Transverse colon (tissue), 4 donors: ENCODE results near the gene RBP5. TPM values are rescaled to one million over a fixed set of nuclear protein-coding genes. Genes with fewer than 3 reads are reported as not detected.
A peak's percentile ranks its signal among the peaks of the same experiment; 100 is the strongest.

Experiments
- DNase-seq: peaks from one replicate; pipeline ENCODE4 v3.0.0-alpha.2; 2019
- H3K27ac ChIP-seq, 4 donors: fragments of 200-600 bp; sonication (generic); 2 replicates each; pipeline ENCODE4 v1.5.1; 2016 to 2018; ENCODE audit warnings: inconsistent platforms in 4 of 4
- H3K27me3 ChIP-seq: fragments of 200-600 bp; sonication (generic); 2 replicates; pipeline ENCODE4 v1.5.1; 2017; ENCODE audit warnings: inconsistent platforms
- H3K36me3 ChIP-seq, 4 donors: fragments of 200-600 bp; sonication (generic); 2 replicates each; pipeline ENCODE4 v1.5.1; 2017 to 2019; ENCODE audit warnings: inconsistent platforms in 4 of 4
- H3K4me1 ChIP-seq, 4 donors: fragments of 200-600 bp; sonication (generic); 2 replicates each; pipeline ENCODE4 v1.5.1; 2017 to 2020; ENCODE audit warnings: inconsistent platforms in 4 of 4
- H3K4me3 ChIP-seq, 4 donors: fragments of 200-600 bp; sonication (generic); 1 replicate in 1 of 4; 2 replicates in 3 of 4; pipeline versions ENCODE4 v1.5.1 to v1.6.1; 2017 to 2019; ENCODE audit warnings: inconsistent platforms in 4 of 4
- H3K9me3 ChIP-seq, 2 donors: fragments of 200-600 bp; sonication (generic); 2 replicates each; pipeline ENCODE4 v1.5.1; 2017 to 2019; ENCODE audit warnings: inconsistent platforms in 2 of 2
- CTCF ChIP-seq, 5 experiments: fragments of 200-600 bp in 3 of 5; fragments of 450-650 bp in 2 of 5; sonication (generic) in 3 of 5; IDR thresholded peaks; 1 replicate in 2 of 5; 2 replicates in 3 of 5; pipeline ENCODE4 v1.5.1; 2016 to 2017; ENCODE audit warnings: antibody characterized with exemption in 5 of 5, inconsistent platforms in 3 of 5, mild to moderate bottlenecking in 2 of 5, moderate library complexity in 1 of 5
- EP300 ChIP-seq: sonication (generic); formaldehyde crosslinking; IDR thresholded peaks from one replicate; pipeline ENCODE4 v1.6.1; 2017; ENCODE audit warnings: antibody characterized with exemption, low read depth
- POLR2A ChIP-seq: fragments of 450-650 bp; IDR thresholded peaks from one replicate; pipeline ENCODE4 v1.6.1; 2016; ENCODE audit warnings: antibody characterized with exemption, mild to moderate bottlenecking, moderate library complexity
- POLR2AphosphoS5 ChIP-seq, 3 donors: sonication (generic); formaldehyde crosslinking; IDR thresholded peaks; one replicate each; pipeline ENCODE4 v1.6.1; 2016; ENCODE audit warnings: antibody characterized with exemption in 3 of 3
- WGBS, 2 donors: methylation state at CpG; one replicate each; pipeline ENCODE4 v1.1.5; 2018; ENCODE audit warnings: low coverage in 1 of 2; 5-methylcytosine and 5-hydroxymethylcytosine counted together
- in situ Hi-C, 4 donors: fragments of 200-750 bp; cut with MboI; loops; one replicate each; pipeline versions ENCODE4 v1.15.0 to v1.15.1; 2017; ENCODE audit warnings: low sequenced_read_pairs in 3 of 4, low pct_ligation_motif_present in 1 of 4, low pct_unique_long_range_greater_than_20kb in 1 of 4
- intact Hi-C: fragments of 100-400 bp; cut with DNase I; formaldehyde crosslinking; loops from one replicate; pipeline ENCODE4 v1.15.1; 2023; ENCODE audit warnings: low total_unique reads
- total RNA-seq, 4 donors: library from RNA; depleted of rRNA; stranded (reverse); fragments of >200 nt; gene quantifications; one replicate each; pipeline ENCODE4 v1.1.0, GENCODE V29; 2016

The RBP5 gene
- total RNA-seq, 4 donors from 2014 or later: 0.55 to 3.0 TPM; not detected in 2

- no peak overlapping the region for H3K4me3 ChIP-seq
- DNase-seq: no peak
- H3K27me3 ChIP-seq: no peaks in the 10 kb centered on the region
- no peaks in the 10 kb centered on the region for H3K9me3 ChIP-seq
- H3K36me3 ChIP-seq: no peaks in the 10 kb centered on the region
- no peaks in the 10 kb centered on the region for H3K4me1 ChIP-seq
- TF ChIP-seq POLR2A: no peak
- no peak for TF ChIP-seq POLR2AphosphoS5 (IDR thresholded peaks at IDR 0.05)
- no peak for TF ChIP-seq EP300
- TF ChIP-seq CTCF (IDR thresholded peaks at IDR 0.05): no peak
- H3K27ac ChIP-seq: no peak overlapping the region
- 98 to 100% methylated on average over 1 to 17 of the region's 18 CpGs for WGBS, 2 donors
- in situ Hi-C loops (no loop called here), intact Hi-C loops (no loop called here)
These were observed 14.2 kb upstream of the RBP5 start for GRCh38 chr12:7142809-7143465.

- H3K27ac ChIP-seq: no peak overlapping the region
- 57 to 77% methylated on average over 1 to 5 of the region's 5 CpGs for WGBS, 2 donors
- no peaks in the 10 kb centered on the region for H3K36me3 ChIP-seq
- peak; percentile 48 for DNase-seq
- no peak overlapping the region for H3K4me3 ChIP-seq
- intact Hi-C loops: no loop called here
- TF ChIP-seq CTCF (IDR thresholded peaks at IDR 0.05): peak; percentile 51 to 69 (median 66)
- no peak for TF ChIP-seq POLR2AphosphoS5 (IDR thresholded peaks at IDR 0.05)
- no peaks in the 10 kb centered on the region for H3K27me3 ChIP-seq
- H3K4me1 ChIP-seq: no peaks in the 10 kb centered on the region
- H3K9me3 ChIP-seq: no peaks in the 10 kb centered on the region
- in situ Hi-C loops: no loop called here
These were observed 13.5 kb upstream of the RBP5 start for GRCh38 chr12:7142056-7142644.

GRCh38 chr12:7141351-7142005, 12.8 kb upstream of the RBP5 start:
- Histone ChIP-seq H3K27me3 (no peaks in the 10 kb centered on the region), H3K9me3 (no peaks in the 10 kb centered on the region), H3K4me3 (no peak overlapping the region), H3K27ac (no peak overlapping the region), H3K4me1 (no peaks in the 10 kb centered on the region), H3K36me3 (peaks cover 0 to under 1% (median 0%) of the 10 kb centered on the region in 4 donors)
- in situ Hi-C loops (no loop called here), intact Hi-C loops (no loop called here)
- DNase-seq: no peak
- 88 to 92% methylated on average over 3 to 7 of the region's 7 CpGs for WGBS, 2 donors
- no peak for TF ChIP-seq POLR2AphosphoS5 (IDR thresholded peaks at IDR 0.05)
- no peak for TF ChIP-seq EP300
- TF ChIP-seq CTCF (IDR thresholded peaks at IDR 0.05): no peak
- no peak for TF ChIP-seq POLR2A

GRCh38 chr12:7139200-7139599, 10.5 kb upstream of the RBP5 start:
- DNase-seq: no peak
- H3K4me3 ChIP-seq: no peak overlapping the region
- in situ Hi-C loops (no loop called here), intact Hi-C loops (no loop called here)
- no peaks in the 10 kb centered on the region for H3K27me3 ChIP-seq
- no peak overlapping the region for H3K27ac ChIP-seq
- TF ChIP-seq POLR2AphosphoS5 (IDR thresholded peaks at IDR 0.05) (no peak), POLR2A (no peak)
- H3K4me1 ChIP-seq: no peaks in the 10 kb centered on the region
- peaks cover 0 to 6% (median 0%) of the 10 kb centered on the region in 4 donors for H3K36me3 ChIP-seq
- WGBS, 2 donors: 95 to 96% methylated on average over 2 of the region's 2 CpGs
- no peaks in the 10 kb centered on the region for H3K9me3 ChIP-seq
